ENCODE measurements around the gene PDE1A.

PDE1A gene

DNA sequence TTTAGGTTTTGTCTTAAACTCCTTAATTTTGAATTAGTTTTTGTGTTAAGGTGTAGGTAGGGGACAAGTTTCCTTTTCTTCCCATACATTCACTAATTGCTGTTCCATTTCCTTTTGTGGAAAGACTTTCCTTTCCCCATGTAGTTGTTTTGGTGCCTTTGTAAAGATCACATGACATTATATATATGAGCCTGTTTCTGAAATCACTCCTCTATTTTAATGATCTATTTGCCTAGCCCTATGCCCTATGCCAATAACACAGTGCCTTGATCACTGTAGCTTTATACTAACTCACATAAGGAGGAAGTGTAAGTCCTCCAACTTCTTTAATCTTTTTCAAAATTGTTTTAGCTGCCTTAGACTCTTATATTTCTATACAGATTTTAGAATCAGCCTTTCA, 229.3 kb downstream of the PDE1A start:
- no peak for DNase-seq (ENCODE audit: low spot score)

DNA sequence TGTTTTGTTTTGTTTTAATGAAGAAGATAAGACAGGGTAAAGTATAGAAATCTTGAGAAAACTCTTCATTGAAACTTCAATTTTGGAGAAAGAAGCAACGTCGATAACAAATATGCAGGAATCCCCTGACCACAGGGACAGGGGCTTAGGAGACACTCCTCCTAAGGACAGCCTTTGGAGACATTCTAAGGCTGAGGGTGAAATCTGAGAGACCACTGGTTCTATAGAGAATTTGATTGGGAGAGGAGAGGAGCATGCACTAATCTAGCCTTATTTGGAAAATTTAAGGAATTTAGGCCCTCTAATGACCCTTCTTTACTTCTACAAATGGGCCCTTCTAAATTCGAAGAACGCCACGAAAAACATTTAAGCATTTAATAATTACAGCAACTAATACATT, 233.5 kb downstream of the PDE1A start:
- DNase-seq (ENCODE audit: low spot score): no peak

DNA sequence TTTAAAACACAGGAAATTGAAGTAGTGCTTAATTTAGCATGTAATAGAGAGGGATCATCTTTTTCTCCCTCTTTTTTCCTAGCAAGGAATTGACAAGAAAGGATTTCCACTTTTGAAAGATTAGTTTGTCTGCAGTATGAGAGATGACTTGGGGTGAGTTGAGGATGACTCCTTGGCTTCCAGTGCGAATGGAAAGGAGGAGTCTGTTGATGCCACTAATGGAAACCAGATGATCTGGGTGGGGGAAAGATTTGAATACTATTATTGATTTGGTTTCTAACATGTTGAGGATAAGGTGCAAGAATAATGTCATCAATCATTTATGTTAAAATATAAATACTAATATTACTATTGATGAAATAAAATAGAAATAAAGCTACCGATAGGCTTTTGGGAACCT, 235.8 kb downstream of the PDE1A start:
- DNase-seq (ENCODE audit: low spot score): no peak

GRCh38 chr2:182187130-182187529, 239.7 kb downstream of the PDE1A start:
- DNase-seq (ENCODE audit: low spot score): no peak

DNA sequence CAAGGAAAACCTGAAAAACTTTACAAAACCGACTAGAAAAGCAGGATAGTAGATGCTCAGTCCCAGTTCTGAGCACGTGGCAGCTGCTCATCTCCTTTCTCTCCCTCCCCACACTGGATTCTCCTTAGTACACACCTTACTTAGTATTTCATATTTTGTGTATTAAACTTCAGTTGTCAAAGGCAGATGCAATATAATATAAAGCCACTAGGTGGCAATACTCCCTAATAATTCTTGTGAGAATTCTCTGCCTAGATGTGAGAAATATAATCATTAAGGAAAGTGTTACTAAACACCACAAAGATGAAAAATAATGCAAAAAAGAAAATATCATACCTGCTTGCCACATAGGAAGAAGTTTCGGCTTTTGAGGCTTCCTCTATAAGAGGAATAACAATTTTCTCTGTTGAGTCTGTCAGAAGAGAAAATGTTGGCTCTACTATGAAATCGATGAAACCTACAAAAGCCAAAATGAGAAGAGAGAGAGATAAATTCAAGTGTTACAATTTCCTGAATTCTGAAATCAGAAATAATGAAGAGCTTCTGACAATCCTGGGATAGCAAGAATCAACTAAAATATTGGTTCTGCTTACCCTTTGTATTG, 240.6 kb downstream of the PDE1A start:
- DNase-seq (ENCODE audit: low spot score): peak; percentile 47

- DNase-seq (ENCODE audit: low spot score): no peak
Observed at GRCh38 chr2:182182436-182182835, 244.4 kb downstream of the PDE1A start.

DNA sequence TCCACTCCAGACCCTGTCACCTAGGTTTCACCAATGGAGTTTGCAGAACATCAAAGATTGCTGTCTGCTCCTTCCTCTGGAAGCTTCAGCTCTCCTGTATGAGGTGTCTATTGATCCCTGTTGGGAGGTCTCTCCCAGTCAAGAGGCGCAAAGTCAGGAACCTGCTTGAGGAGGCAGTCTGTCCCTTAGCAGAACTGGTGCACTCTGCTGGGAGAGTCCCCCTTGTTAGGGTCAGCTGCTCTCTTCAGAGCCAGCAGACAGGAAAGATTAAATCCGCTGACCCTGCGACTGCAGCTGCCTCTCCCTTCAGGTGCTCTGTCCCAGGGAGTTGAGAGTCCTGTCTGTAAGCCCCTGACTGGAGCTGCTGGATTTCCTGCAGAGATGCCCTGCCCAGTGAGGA, 245.5 kb downstream of the PDE1A start:
- DNase-seq (ENCODE audit: low spot score): no peak

- DNase-seq (ENCODE audit: low spot score): no peak
Observed at GRCh38 chr2:182179176-182179575, 247.7 kb downstream of the PDE1A start.

DNA sequence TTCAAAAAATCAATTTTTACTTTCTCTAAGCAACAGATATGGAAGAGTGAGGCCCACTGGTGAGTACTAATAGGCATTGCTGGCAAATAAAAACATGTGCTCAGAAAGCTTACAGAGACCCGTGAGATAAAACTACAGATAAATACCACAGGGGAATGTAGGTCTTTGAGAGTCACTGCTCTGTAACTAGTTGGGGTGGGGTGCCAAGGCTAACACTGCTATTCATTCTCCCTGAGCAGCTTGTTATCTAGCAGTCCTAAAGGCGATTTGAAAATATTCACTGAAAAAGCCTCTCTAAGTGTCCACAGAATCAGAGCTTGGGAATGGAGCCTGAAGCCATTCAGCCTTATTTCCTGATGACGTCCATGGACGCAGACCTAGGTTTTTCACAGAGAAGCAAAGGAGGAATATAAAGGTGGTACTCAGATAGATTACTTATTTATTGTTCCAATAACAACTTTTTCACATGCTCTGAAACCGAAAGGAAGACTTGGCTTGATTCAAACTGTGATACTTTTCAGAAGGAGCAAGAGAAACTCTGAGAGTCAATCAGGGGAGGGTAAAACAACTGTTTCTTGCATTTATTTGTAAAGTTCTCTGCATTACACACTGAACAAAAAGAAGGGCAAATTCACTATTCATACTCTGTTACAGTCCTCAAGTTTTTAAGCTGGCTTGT, 252.8 kb downstream of the PDE1A start:
- DNase-seq (ENCODE audit: low spot score): no peak

GRCh38 chr2:182170341-182170740, 256.5 kb downstream of the PDE1A start:
- no peak for DNase-seq (ENCODE audit: low spot score)

GRCh38 chr2:182167882-182168281, 259.0 kb downstream of the PDE1A start:
- DNase-seq (ENCODE audit: low spot score): no peak

GRCh38 chr2:182166841-182167240, 260.0 kb downstream of the PDE1A start:
- DNase-seq (ENCODE audit: low spot score): no peak

DNA sequence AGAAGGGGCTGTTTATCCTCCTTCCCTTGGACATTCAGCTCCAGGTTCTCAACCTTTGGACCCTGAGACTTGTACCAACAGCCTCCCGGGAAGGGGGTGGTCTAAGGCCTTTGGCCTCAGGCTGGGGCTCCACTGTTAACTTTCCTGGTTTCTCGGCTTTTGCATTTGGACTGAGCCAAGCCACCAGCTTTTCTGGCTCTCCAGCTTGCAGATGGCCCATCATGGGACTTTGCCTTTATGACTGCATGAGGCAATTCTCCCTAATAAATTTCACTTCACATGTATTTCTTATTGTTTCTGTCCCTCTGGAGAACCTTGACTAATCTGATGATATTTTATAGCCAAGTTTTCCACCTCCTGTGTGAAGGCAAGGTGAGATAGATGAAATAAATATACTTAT, 260.4 kb downstream of the PDE1A start:
- DNase-seq (ENCODE audit: low spot score): no peak

- no peak for DNase-seq (ENCODE audit: low spot score)
Observed at GRCh38 chr2:182165202-182165601, 261.6 kb downstream of the PDE1A start.

GRCh38 chr2:182164686-182165085, 262.1 kb downstream of the PDE1A start:
- no peak for DNase-seq (ENCODE audit: low spot score)

GRCh38 chr2:182163878-182164277, 263.0 kb downstream of the PDE1A start:
- no peak for DNase-seq (ENCODE audit: low spot score)

DNA sequence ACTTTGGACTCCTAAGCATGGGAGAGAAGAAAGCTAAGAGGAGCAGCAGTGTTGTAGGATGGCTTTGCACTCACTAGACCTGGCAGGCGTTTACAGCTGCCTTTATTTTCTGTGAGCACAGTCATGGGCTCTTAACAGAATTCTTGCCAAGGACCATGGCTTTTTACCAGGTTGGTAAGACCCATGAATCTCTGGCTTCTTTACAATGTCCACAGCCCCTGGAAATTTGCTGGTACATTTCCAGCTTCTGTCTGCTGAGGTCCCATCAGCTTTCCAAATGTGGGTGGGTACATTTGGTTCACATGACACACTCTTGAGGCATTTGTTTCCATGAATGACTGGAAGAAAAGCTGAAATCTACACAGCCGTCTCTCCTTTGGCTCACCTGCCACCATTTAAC, 278.5 kb downstream of the PDE1A start:
- no peak for DNase-seq (ENCODE audit: low spot score)

DNA sequence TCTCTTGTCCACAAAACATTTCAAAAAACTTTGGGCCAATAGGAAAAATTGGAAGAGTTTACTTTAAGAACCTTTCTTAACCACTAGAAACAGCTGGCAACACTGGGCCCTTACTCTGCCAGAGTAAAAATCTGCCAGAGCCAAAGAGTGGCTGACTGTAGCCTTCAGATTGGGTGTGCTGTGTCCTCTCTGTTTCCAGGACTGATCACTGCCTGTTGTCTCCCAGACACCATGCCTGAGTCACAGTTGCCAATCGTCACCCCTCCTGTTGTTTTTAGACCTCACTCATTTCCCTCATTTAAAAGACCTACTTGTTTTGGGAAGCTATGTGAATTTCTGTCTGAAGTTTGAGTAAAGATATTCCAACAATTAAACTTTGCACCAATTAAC, 282.1 kb downstream of the PDE1A start:
- no peak for DNase-seq (ENCODE audit: low spot score)

GRCh38 chr2:182144041-182144775, 282.6 kb downstream of the PDE1A start:
- no peak for DNase-seq (ENCODE audit: low spot score)

- no peak for DNase-seq (ENCODE audit: low spot score)
Observed at GRCh38 chr2:182142062-182142461, 284.8 kb downstream of the PDE1A start.

DNA sequence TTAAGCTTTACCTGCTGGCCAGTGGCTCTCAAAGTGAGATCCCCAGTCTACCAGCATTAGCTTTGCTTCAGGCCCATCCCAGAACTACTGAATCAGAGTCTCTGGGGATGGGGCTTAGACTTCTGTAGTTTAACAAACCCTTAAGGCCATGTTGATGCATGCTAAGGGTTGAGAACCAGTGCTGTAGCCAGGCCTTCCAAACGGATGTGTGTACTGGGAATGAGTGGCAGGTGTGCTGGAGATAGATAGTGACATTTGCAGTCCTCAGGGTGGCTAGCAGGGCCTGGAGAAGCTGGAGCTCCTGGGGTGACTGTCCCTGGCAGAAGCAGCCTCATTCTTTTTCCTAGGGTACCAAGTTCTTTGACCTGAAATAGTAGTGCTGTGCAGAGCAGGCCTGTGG, 292.6 kb downstream of the PDE1A start:
- DNase-seq (ENCODE audit: low spot score): no peak

GRCh38 chr2:182133195-182133891, 293.5 kb downstream of the PDE1A start:
- DNase-seq (ENCODE audit: low spot score): no peak

GRCh38 chr2:182132605-182133004, 294.2 kb downstream of the PDE1A start:
- DNase-seq (ENCODE audit: low spot score): no peak
